SK-N-SH treated with all-trans-retinoic acid at 6 μM for 48 hours (cell line): Measurements from ENCODE around the gene NEGR1.

Experiments
- BACH2 ChIP-seq: fragments of 250-450 bp; sonication (Bioruptor Pico); IDR thresholded peaks from 2 replicates; pipeline ENCODE4 v1.9.0; 2021; ENCODE audit warnings: mild to moderate bottlenecking, borderline replicate concordance
- GLIS3 ChIP-seq: fragments of 250-450 bp; sonication (Bioruptor Pico); IDR thresholded peaks from 2 replicates; pipeline ENCODE4 v1.5.0; 2020; ENCODE audit warnings: mild to moderate bottlenecking, moderate library complexity
- OSR1 ChIP-seq: fragments of 250-450 bp; sonication (Bioruptor Pico); IDR thresholded peaks from 2 replicates; pipeline ENCODE4 v1.8.0; 2022; ENCODE audit warnings: moderate library complexity, mild to moderate bottlenecking, inconsistent platforms
- RARB ChIP-seq: fragments of 250-450 bp; sonication (Bioruptor Pico); IDR thresholded peaks from 2 replicates; pipeline ENCODE4 v1.8.0; 2021; ENCODE audit warnings: mild to moderate bottlenecking, moderate library complexity
- SNAI2 ChIP-seq: fragments of 250-450 bp; sonication (Bioruptor Pico); IDR thresholded peaks from 2 replicates; pipeline ENCODE4 v1.5.0; 2020; ENCODE audit warnings: mild to moderate bottlenecking, moderate library complexity
- TCF4 ChIP-seq: fragments of 250-450 bp; sonication (Bioruptor Pico); IDR thresholded peaks from 2 replicates; pipeline ENCODE4 v1.8.0; 2021; ENCODE audit warnings: mild to moderate bottlenecking, moderate library complexity, borderline replicate concordance
- TOX ChIP-seq: fragments of 250-450 bp; sonication (Bioruptor Pico); IDR thresholded peaks from 2 replicates; pipeline ENCODE4 v1.8.0; 2021; ENCODE audit warnings: mild to moderate bottlenecking, moderate library complexity, borderline replicate concordance
- ZC3H10 ChIP-seq: fragments of 250-450 bp; sonication (Bioruptor Pico); IDR thresholded peaks from 2 replicates; pipeline ENCODE4 v1.5.1; 2021; ENCODE audit warnings: mild to moderate bottlenecking, moderate library complexity
- ZFP3 ChIP-seq: fragments of 250-450 bp; sonication (Bioruptor Pico); IDR thresholded peaks from 2 replicates; pipeline ENCODE4 v1.5.0; 2020; ENCODE audit warnings: mild to moderate bottlenecking, moderate library complexity
- ZFP30 ChIP-seq: fragments of 450-650 bp; formaldehyde crosslinking; IDR thresholded peaks from 2 replicates; pipeline ENCODE4 v1.5.0; 2022; ENCODE audit warnings: mild to moderate bottlenecking, moderate library complexity
- ZNF565 ChIP-seq: fragments of 450-650 bp; formaldehyde crosslinking; conservative IDR thresholded peaks from 2 replicates; pipeline ENCODE4 v1.5.0; 2020; ENCODE audit warnings: low read depth, mild to moderate bottlenecking, moderate library complexity
- TF ChIP-seq, protein P1 (sequence below): fragments of 250-450 bp; sonication (Bioruptor Pico); IDR thresholded peaks from 2 replicates; pipeline ENCODE4 v1.5.1; 2020; ENCODE audit warnings: low read depth, mild to moderate bottlenecking, moderate library complexity
- TF ChIP-seq, protein P2 (sequence below): fragments of 250-450 bp; sonication (Bioruptor Pico); IDR thresholded peaks from 2 replicates; pipeline ENCODE4 v1.5.1; 2021; ENCODE audit warnings: mild to moderate bottlenecking, moderate library complexity
- TF ChIP-seq, protein P3 (sequence below): fragments of 250-450 bp; sonication (Bioruptor Pico); IDR thresholded peaks from 2 replicates; pipeline ENCODE4 v1.5.0; 2020; ENCODE audit warnings: mild to moderate bottlenecking, moderate library complexity

DNA sequence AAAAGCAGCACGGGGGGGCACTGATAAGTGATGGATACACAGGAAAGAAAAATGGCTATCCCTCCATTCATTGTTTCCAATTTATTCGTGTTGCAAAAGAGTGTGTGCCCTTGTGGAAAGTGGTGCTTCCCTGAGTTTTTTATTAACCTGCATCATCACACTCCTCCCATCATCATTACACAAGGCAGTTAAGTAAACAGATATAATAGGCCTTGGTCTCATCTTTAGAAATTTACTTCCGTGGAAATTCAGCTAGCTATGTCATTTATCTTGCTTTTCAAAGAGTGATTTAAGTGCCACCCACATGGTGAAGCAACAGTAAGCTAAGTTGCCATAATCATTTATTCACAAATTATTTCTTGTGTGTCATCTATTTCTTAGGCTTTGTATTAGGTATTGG is 473.3 kb downstream of the NEGR1 start:
- TF ChIP-seq ZFP3 (CRISPR knock-in tag), result no peak
- TF ChIP-seq, protein P1, sequence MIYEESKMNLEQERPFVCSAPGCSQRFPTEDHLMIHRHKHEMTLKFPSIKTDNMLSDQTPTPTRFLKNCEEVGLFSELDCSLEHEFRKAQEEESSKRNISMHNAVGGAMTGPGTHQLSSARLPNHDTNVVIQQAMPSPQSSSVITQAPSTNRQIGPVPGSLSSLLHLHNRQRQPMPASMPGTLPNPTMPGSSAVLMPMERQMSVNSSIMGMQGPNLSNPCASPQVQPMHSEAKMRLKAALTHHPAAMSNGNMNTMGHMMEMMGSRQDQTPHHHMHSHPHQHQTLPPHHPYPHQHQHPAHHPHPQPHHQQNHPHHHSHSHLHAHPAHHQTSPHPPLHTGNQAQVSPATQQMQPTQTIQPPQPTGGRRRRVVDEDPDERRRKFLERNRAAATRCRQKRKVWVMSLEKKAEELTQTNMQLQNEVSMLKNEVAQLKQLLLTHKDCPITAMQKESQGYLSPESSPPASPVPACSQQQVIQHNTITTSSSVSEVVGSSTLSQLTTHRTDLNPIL (CRISPR knock-in tag), result no peak
- TF ChIP-seq BACH2 (CRISPR knock-in tag), result no peak
- TF ChIP-seq, protein P2, sequence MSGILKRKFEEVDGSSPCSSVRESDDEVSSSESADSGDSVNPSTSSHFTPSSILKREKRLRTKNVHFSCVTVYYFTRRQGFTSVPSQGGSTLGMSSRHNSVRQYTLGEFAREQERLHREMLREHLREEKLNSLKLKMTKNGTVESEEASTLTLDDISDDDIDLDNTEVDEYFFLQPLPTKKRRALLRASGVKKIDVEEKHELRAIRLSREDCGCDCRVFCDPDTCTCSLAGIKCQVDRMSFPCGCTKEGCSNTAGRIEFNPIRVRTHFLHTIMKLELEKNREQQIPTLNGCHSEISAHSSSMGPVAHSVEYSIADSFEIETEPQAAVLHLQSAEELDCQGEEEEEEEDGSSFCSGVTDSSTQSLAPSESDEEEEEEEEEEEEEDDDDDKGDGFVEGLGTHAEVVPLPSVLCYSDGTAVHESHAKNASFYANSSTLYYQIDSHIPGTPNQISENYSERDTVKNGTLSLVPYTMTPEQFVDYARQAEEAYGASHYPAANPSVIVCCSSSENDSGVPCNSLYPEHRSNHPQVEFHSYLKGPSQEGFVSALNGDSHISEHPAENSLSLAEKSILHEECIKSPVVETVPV (CRISPR knock-in tag), result no peak
- no peak for TF ChIP-seq ZNF565 (CRISPR knock-in tag)
- no peak for TF ChIP-seq GLIS3 (CRISPR knock-in tag)
- TF ChIP-seq TOX, result no peak
- no peak for TF ChIP-seq SNAI2 (CRISPR knock-in tag)
- TF ChIP-seq TCF4, result no peak
- TF ChIP-seq RARB (CRISPR knock-in tag), result no peak
- TF ChIP-seq, protein P3, sequence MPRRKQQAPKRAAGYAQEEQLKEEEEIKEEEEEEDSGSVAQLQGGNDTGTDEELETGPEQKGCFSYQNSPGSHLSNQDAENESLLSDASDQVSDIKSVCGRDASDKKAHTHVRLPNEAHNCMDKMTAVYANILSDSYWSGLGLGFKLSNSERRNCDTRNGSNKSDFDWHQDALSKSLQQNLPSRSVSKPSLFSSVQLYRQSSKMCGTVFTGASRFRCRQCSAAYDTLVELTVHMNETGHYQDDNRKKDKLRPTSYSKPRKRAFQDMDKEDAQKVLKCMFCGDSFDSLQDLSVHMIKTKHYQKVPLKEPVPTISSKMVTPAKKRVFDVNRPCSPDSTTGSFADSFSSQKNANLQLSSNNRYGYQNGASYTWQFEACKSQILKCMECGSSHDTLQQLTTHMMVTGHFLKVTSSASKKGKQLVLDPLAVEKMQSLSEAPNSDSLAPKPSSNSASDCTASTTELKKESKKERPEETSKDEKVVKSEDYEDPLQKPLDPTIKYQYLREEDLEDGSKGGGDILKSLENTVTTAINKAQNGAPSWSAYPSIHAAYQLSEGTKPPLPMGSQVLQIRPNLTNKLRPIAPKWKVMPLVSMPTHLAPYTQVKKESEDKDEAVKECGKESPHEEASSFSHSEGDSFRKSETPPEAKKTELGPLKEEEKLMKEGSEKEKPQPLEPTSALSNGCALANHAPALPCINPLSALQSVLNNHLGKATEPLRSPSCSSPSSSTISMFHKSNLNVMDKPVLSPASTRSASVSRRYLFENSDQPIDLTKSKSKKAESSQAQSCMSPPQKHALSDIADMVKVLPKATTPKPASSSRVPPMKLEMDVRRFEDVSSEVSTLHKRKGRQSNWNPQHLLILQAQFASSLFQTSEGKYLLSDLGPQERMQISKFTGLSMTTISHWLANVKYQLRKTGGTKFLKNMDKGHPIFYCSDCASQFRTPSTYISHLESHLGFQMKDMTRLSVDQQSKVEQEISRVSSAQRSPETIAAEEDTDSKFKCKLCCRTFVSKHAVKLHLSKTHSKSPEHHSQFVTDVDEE (CRISPR knock-in tag), result no peak
- TF ChIP-seq ZFP30 (CRISPR knock-in tag), result no peak
- no peak for TF ChIP-seq OSR1 (CRISPR knock-in tag)
- no peak for TF ChIP-seq ZC3H10 (CRISPR knock-in tag)
